Mucosa of descending colon (tissue), 3 donors: ENCODE results near the gene TK1. TPM values are rescaled to one million over a fixed set of nuclear protein-coding genes. Genes with fewer than 3 reads are reported as not detected.

ENCODE experiments used
- ATAC-seq: fragments of 200-7000 bp; cut with Tn5 transposase; one replicate; pipeline ENCODE4 v1.9.1; 2020; ENCODE audit warnings: mild to moderate bottlenecking, moderate library complexity
- DNase-seq, 3 donors: peaks; one replicate each; pipeline ENCODE4 v3.0.0-alpha.2; 2020
- H3K36me3 ChIP-seq: fragments of 200-600 bp; one replicate; pipeline ENCODE4 v1.8.0; 2021; ENCODE audit warnings: low read depth, mild to moderate bottlenecking
- H3K4me1 ChIP-seq: fragments of 200-600 bp; one replicate; pipeline ENCODE4 v1.8.0; 2021; ENCODE audit warnings: low read depth, mild to moderate bottlenecking
- H3K4me3 ChIP-seq: fragments of 200-600 bp; one replicate; pipeline ENCODE4 v1.8.0; 2021; ENCODE audit warnings: mild to moderate bottlenecking
- H3K9me3 ChIP-seq: fragments of 200-600 bp; one replicate; pipeline ENCODE4 v1.8.0; 2021; ENCODE audit warnings: mild to moderate bottlenecking
- intact Hi-C, 2 donors: fragments of 100-400 bp; cut with DNase I in 1 of 2; cut with micrococcal nuclease in 1 of 2; formaldehyde crosslinking; loops; one replicate each; pipeline versions ENCODE4 v1.11.0 to v1.11.1; 2022; cut with DNase I, micrococcal nuclease
- total RNA-seq, 3 donors: library from RNA; stranded (reverse); fragmentation: NEBNext Ultra II Directional in 2 of 3; extraction: Animal tissue kit (Norgen Biotek cat#: 25700) in 2 of 3; gene quantifications; one replicate each; pipeline versions ENCODE4 v1.2.1 to v1.2.4, GENCODE V29; 2021 to 2023
- TF ChIP-seq, protein P1 (sequence below): fragments of 200-600 bp; IDR thresholded peaks from one replicate; pipeline ENCODE4 v1.8.0; 2022; ENCODE audit warnings: antibody characterized with exemption, mild to moderate bottlenecking
- donor health status: DM: no; HTN: no; CAD: no; lungs with moderate emphysema.
- donor health status: DM: no; HTN: no; CAD: no.
- donor health status: DM: no; HTN: yes; CAD: no.

TK1 gene
- total RNA-seq, 3 donors from 2014 or later: 8.9 to 46.5 (median 10.2) TPM

- Histone ChIP-seq H3K4me1 (peaks cover 5% of the 10 kb centered on the region), H3K36me3 (no peaks in the 10 kb centered on the region), H3K9me3 (no peaks in the 10 kb centered on the region), H3K4me3 (no peak overlapping the region)
- TF ChIP-seq, protein P1, sequence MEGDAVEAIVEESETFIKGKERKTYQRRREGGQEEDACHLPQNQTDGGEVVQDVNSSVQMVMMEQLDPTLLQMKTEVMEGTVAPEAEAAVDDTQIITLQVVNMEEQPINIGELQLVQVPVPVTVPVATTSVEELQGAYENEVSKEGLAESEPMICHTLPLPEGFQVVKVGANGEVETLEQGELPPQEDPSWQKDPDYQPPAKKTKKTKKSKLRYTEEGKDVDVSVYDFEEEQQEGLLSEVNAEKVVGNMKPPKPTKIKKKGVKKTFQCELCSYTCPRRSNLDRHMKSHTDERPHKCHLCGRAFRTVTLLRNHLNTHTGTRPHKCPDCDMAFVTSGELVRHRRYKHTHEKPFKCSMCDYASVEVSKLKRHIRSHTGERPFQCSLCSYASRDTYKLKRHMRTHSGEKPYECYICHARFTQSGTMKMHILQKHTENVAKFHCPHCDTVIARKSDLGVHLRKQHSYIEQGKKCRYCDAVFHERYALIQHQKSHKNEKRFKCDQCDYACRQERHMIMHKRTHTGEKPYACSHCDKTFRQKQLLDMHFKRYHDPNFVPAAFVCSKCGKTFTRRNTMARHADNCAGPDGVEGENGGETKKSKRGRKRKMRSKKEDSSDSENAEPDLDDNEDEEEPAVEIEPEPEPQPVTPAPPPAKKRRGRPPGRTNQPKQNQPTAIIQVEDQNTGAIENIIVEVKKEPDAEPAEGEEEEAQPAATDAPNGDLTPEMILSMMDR: no peak
- intact Hi-C loops: no loop called here
- DNase-seq (no peak), ATAC-seq (no peak)
These were observed 21.9 kb downstream of the TK1 start for GRCh38 chr17:78164748-78165607.

DNA sequence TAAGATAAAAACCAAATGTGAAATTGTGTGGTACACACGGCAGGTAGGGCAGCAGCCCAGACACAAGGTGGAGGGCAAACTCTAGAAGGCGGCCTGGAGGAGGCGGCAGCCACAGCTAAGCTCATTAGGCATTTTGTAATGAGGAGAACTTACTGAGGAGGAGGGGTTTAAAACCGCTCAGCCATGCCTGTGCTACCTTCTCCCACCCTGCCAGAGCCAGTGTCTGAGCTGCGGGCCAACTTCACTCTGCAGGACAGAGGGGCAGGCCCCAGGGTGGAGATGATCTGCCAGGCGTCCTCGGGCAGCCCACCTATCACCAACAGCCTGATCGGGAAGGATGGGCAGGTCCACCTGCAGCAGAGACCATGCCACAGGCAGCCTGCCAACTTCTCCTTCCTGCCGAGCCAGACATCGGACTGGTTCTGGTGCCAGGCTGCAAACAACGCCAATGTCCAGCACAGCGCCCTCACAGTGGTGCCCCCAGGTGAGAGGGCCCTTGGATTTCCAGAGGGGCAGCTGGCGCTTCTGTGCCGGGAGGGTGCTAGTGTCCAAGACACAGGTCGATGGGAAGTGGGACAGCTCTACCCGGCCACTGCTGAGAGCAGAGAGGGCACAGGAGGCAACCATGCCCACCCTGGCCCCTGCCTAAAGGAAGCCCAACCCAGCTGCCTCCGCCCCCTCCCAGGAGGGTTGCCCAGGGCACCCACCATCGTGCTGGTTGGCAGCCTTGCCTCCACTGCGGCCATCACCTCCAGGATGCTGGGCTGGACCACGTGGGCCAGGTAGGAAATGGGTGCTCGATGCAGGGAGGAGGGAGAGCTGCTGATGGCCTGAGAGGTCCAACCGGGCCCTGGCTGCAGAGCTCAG, 22.7 kb downstream of the TK1 start:
- intact Hi-C loops: no loop called here
- no peak overlapping the region for H3K4me3 ChIP-seq
- no peaks in the 10 kb centered on the region for H3K36me3 ChIP-seq
- DNase-seq (no peak), ATAC-seq (no peak)
- H3K9me3 ChIP-seq: no peaks in the 10 kb centered on the region
- no peaks in the 10 kb centered on the region for H3K4me1 ChIP-seq
- TF ChIP-seq, protein P1: no peak

DNA sequence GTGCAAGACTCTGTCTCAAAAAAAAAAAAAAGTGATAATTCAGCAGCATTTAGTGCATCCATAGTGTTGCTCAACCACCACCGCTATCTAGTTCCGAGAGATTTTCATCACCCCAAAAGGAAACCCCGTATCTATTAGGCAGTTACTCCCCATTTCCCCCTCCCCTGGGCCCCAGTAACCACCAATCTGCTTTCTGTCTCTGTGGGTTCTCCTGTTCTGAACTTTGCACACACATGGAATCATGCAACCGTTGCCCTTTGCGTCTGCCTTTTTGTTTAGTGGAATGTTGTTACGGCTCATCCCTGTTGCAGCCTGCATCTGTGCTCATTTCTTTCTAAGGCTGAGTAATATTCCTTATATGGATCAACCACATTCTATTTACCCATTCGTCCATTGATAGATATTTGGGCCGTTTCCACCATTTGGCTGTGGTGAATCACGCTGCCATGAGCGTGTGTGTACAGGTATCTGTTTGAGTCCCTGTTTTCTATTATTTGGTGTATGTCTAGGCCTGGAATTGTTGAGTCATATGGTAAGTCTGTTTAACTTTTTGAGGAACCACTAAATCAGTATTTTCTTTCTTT, 27.2 kb downstream of the TK1 start:
- H3K36me3 ChIP-seq: no peaks in the 10 kb centered on the region
- TF ChIP-seq, protein P1: no peak
- ATAC-seq (no peak), DNase-seq (no peak)
- intact Hi-C loops: no loop called here
- no peaks in the 10 kb centered on the region for H3K9me3 ChIP-seq
- H3K4me1 ChIP-seq: peaks cover 8% of the 10 kb centered on the region
- no peak overlapping the region for H3K4me3 ChIP-seq

DNA sequence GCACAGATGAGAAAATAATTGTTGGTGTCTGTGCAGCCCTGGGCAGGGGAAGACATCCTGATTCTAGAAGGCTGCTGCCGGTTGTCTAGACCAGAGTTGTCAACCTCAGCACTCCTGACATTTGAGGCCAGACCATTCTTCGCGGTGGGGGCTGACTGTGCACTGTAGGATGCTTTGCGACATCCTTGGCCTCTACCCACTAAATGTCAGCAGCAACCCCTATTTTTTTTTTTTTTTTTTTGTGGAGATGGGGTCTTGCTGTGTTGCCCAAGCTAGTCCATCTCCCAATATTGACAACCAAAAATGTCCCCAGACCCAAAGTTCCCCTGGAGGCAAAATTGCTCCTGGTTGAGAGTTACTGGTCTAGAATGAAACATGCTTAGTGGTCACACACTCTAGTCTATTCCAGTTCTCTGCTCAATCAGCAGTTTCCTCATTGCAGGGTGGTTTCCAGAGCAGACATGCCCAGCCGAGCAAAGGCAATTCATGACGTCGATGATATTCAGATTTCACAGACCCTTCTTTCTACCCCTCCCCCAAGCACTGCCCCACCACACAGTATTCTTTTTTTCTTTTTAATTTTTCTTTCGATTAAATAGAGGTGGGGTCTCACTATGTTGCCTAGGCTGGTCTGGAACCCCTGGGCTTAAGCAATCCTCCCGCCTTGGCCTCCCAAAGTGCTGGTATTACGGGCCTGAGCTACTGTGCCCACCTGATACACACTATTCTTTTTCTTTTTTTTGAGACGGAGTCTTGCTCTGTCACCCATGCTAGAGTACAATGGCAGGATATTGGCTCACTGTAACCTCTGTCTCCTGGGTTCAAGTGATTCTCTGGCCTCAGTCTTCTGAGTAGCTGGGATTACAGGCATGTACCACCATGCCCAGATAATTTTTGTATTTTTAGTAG, 31.7 kb downstream of the TK1 start:
- peak in 1 of 3 donors; percentile 73 for DNase-seq
- peak; percentile 76 for ATAC-seq
- Histone ChIP-seq H3K4me1 (peaks cover 21% of the 10 kb centered on the region), H3K9me3 (no peaks in the 10 kb centered on the region), H3K4me3 (no peak overlapping the region), H3K36me3 (no peaks in the 10 kb centered on the region)
- intact Hi-C loops: no loop called here
- TF ChIP-seq, protein P1: no peak

GRCh38 chr17:78151514-78152008, 35.3 kb downstream of the TK1 start:
- intact Hi-C loops: no loop called here
- Histone ChIP-seq H3K4me1 (peaks cover 35% of the 10 kb centered on the region), H3K9me3 (no peaks in the 10 kb centered on the region), H3K36me3 (no peaks in the 10 kb centered on the region), H3K4me3 (no peak overlapping the region)
- TF ChIP-seq, protein P1: no peak
- peak; percentile 76 for ATAC-seq
- DNase-seq: peak; percentile 79 to 82 (median 79)
